Measurements from ENCODE around the gene KCNQ1.
A peak's percentile ranks its signal among the peaks of the same experiment; 100 is the strongest.

The KCNQ1 gene

DNA sequence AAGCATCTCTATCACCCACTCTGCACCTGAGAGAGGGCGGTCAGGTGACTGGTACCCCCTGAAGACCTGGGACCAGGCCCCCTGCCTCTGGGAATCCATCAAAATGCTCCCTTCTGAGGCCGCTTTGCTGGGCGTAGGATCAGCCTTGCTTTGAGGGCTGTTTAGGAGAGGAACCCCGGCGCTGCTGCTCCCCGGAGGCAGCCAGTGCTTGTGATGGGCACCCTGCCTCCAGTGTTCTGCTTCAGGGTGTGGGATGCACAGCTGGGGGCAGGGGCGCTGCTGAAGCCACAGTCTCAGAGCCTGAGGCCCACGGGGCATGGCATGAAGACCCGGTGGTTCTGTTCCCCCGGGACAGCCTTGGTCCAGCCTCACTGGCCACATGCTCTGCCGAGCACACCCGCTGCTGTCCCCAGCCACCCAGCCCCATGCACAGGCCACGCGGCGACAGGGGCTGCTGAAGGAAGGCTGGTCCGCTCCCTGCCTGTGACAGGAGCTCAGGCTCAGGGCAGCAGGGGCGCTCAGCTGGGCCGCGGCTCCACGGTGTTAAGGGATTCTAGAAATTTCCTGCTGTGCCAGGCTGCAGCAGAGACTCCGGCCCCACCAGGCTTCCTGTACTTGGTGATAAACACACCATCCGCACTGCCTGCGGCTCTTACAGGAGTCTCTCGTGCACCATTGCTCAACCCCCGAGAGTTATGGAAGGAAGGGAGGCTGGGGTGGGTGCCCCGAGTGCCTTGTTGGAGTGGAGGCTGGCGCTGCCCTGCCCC, 91.0 kb downstream of the KCNQ1 start:
- no peak for DNase-seq

DNA sequence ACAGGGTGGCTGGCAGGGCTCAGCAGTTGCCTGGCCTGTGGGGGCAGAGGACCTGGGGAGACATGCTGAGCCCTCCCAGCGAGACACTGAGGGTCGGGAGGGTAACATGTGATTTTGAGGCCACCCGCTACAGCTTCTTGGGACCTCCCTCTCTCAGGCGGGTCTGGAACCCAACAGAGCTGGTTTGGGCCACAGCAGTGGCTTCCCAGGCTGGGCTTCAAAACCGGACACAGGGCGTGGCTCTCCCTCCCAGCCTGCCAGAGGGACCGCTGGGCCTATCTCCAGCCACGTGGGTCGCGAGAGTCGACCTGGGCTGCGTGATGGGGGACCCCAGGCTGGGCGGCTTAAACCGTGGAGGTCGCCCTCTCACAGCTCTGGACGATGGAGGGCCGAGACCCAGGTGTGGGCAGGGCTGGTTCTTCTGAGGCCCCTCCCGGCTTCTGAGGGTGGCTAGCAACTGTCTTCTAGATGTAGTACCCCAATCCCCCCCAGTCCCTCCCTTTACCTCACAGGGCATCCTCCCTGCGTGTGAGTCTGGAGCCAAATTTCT, 91.7 kb downstream of the KCNQ1 start:
- no peak for DNase-seq

DNA sequence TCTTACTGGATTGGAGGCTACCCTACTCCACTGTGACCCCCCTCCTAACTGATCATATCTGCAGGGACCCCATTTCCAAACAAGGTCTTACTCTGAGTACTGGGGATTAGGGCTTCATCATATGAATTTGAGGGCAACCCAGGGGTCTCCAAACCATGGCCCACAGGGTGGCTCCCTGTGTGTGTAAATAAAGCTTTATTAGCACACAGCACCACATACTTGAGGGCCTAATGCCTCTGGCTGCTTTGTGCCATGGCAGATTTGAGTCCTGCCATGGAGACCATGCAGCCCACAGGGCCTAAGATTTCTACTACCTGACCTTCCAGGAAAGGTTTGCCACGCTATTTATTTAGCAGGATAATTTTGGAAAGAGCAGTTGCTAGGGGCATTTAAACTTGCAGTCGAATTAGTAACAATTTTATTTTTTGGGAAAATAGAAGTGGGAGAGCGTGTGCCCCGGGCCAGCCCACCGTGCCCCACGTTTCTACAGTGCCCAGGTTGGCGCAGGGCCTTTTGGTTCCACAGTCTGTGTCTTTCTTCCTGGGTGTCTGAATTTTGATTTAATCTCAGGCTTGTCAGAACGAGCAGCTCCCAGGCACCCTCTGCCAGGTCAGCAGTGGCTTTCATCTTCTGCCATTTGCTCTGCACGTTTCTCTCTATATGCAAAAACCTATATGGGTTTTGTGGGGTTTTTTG, 92.3 kb downstream of the KCNQ1 start:
- DNase-seq, result no peak

DNA sequence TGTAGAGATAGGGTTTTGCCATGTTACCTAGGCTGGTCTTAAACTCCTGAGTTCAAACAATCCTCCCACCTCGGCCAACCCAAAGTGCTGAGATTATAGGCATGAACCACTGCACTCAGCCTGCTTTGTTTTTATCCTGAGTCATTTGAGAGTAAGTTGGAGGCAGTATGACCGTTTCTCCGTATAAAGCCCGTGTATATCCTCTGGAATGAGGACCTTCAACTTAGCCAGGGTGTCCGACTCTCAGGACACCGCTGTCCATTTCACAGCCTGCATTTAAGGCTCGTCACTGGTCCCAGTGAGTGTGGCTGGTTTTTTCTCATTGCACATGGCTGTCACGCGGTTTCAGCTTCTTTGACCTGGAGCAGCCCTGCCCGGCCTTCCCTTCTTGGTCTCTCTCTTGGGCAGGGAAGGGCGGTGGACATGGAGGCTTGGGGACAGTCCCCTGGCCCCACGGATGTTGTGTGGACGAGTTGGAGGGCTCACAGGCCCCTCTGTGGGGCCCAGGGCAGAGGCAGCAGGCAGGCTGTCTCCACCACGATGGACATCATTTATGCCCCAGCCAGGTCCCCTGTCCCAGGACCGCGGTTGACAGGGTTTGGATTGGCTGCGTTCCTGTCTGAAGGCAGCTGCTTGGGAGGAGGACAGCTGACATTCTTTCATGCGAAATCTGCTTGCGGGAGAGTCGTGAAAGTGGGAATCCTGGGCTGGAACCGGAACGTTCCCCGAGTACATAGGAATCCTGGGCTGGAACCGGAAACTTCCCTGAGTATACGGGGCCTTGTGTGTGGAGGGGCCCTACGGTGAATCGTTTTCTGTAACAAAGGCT, 93.3 kb downstream of the KCNQ1 start:
- DNase-seq, result no peak

DNA sequence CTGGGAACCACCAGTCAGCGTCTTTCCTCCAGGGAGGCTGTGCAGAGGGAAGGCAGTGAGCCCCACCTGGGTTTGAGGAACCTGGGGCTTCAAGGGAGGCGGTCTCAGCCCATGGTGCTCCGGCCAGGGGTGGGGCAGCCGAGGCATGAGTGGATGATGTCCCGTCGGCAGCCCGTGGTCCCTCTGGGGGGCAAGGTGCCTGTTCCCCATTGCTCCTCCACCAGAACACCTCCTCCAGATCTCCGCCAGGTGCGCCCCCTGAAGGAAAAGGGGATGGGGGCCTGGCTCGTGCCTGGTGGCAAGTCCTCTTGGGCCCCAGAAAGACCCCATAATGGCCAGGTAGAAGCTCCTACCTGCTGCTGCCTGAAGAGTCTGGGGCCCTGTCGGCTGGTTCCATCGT, 94.1 kb downstream of the KCNQ1 start:
- DNase-seq, result no peak

DNA sequence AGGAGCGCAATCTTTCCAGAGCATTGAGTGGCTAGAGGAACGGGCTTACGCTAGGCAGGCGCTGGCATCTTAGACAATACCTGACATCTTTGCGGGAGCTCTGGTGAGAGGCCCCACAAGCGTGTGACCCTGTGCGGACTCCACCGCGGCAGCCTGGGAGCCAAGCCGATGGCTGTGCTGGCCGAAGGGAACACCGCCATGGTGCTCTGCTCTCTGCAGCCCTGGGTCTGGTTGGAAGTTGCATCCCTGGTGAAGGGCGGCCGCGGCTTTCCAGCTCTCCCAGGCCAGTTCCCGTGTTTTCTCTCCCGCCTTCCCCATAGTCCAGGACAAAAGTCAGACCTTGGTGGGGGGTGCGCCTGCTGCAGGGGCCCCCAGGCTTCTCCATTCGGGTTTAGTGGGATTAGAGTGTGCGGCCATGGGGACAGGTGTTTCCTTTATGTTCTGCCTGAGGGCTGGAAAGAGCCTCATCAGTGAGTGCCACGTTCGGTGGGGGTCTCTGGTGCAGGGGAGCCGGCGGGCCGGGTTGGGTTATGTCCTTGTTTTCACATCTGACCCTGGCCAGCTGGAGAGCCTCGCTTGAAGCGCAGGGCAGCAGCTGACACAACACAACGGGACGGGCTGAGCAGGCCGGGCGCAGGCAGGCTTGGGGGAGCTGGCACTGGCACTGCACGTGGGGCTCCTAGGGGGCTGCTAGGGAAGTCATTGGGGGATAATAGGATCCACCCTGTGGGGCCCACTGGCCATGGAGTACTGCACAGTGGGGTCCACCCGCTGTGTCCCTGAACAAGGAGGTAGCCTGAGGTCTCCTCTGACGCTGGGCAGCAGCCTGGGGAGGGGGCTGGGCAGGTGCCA, 94.8 kb downstream of the KCNQ1 start:
- no peak for DNase-seq

DNA sequence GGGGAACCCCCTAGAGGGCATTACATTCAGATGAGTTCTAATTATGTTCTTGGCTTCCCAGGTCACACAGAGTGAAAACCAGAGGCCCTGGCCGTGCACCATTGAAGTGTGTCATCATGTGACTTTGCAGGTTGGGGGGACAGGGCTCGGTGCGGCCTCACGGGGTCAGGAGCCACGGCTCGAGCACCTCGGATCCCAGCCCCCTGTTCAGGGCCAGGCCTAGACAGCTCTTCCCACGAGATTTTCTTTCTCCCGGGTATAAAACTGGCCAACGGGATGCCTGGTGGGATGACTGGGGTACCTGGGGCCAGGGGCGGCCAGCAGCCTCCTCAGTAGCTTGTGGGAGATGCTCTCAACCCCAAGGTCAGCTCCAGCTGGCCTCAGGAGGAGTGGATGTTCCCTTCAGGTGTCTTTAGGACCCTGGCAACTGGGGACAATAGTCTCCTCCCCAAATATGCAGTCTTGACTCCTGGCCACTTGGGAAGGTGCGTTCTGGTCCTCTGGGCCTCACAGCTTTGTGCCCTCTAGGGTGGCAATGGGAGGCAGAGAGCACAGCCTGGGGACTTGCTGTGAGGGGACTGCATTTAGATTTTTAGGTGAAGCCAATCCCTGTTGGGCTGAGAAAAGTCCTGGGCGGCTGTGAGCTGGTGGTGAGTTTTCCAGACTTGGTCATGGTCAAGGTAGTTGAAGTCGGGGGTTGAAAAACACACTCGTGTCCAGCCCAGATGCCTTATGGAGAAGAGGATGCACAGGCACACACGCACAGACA, 95.6 kb downstream of the KCNQ1 start:
- DNase-seq, result no peak

DNA sequence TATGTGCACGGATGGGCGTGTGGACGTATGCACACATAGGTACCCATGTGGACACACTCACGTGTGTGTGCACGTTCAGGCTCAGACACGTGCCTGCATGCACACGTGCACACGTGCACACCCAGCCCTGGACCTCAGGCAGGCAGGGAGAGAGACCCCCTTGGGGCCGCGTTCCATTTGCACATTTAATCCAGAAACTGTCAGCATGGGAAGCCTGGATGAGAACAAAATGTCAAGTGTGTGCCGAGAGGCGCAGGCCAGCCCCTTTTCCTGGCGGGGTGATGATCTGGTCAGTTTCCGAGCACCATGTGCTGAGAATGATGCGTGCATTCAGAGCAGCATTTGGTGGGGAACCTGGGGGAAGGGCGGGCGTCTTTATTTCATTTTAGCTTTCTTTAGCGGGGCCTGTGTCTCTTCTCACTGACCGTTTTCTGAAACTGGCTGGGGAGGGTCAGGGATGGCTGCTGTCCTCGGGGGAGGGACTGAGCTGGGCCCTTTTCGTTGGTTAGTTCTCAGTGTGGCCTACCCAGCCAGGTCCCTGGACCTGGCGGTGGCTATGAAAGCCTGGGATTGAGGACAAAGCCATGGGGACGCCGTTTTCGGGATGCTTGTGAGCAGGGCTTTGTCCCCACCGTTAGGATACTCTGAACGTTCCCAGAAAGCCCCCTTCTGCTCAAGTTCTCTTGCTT, 96.3 kb downstream of the KCNQ1 start:
- no peak for DNase-seq

DNA sequence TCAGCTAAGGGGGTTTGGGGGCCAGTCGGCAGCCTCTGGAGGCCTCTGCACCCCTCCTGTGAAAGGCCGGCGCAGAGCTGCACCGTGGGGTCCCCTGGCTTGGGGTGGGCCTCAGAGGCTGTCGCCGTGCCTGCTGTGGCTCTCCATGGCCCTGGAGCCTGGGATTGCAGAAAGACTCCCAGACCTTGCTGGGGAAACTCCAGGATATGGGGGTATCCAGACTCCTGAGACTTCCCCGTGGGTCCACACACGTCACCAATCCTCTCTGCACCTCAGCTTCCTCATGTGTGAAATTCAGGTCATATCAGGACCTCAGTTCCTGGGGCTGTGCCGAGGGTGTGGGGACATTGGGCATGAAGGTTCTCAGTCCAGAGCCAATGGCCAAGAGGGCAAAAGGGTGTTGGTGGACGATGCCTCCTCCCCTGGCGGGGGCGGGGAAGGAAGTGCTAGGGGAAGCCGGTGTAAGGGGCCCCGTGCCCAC, 97.1 kb downstream of the KCNQ1 start:
- DNase-seq, result no peak

DNA sequence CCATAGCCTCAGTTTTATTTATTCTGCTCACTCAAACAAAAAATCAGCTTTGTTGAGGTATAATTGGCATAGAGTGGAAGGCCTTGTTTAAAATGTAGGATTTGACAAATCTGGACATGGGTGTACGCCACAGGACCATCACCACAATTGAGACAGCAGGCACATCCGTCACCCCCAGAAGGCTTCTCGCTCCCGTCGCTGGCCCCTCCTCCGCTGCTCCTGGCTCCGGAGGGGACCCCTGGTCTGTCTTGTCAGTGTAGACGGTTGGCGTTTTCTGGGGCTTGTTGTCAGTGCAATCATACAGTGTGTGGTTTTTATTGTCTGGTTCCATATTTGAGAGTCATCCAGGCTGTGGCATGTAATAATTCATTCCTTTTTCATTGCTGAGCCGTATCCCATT, 97.6 kb downstream of the KCNQ1 start:
- DNase-seq, result no peak

DNA sequence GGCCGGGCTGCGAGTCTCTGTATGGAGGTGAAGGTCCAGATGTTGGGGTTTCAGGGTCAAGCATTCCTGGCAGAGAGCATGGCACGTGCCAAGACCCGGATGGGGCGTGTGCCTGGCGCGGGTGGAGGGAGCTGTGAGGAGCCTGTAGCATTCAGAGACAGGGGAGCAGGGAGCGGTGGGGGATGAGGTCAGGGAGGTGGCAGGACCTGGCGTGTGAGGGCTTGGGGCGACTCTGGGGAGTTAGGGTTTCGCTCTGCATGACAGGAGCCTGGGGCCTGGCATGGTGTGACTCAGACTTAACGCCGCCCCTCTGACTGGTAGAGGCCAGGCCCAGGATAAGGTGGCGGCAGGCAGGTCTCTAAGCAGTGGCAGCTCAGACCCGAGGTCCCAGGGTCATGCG, 103.0 kb downstream of the KCNQ1 start:
- DNase-seq, result no peak

DNA sequence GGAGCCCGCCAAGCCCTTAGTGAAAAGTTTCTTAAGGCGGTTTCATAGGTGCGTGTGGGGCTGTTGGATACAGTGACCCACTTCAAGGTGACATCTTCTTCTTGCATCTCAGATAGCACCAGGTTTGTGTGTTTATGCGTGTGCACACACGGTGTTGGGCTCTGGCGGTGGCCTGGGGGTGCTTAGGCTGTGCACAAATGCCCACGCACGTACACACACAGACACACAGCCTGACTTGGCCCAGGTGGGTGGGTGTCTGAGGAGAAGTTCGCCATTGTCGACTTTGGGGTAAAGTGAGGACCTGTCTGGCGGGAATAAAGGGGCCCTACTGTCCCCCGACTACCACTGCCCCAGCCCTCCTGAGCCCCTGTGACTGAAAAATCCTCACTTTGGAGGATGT, 103.8 kb downstream of the KCNQ1 start:
- DNase-seq, result no peak

DNA sequence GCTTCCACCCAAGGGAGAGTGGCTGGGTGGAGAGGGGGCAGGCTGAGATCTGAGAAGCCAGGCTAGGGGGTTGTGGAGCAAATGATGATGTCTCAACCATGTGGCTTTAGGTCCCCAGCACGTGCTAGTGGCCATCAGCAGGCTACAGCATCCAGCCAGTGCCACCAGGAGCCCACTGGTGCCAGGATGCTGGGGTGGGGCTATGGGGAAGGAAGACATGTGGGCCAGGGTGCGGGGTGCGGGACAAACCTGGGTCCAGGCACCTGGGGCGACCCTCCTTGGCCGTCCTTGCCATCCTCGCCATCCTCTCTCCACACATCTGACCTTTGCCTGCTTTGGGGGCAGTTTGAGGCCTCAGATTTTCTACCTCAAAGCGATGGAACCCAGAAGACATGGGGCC, 104.3 kb downstream of the KCNQ1 start:
- no peak for DNase-seq

DNA sequence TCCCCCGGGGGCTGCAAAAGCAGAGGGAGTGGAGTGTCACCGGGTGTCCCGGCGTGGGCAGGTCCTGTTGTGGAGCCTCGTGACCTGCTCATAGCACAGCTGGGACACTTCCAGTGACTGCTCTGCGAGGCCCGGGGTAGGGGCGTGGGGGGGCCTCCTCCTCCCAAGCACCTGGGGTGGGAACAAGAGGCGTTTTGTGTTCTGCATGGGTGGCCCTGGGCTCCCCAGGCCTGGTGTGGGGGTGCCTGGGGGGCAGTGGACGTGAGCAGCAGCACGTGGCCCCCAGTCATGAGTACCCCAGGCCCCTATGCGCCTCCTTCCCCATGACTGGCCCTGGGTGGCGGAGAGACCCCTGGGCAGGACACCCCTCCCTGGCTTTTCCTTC, 104.7 kb downstream of the KCNQ1 start:
- no peak for DNase-seq

DNA sequence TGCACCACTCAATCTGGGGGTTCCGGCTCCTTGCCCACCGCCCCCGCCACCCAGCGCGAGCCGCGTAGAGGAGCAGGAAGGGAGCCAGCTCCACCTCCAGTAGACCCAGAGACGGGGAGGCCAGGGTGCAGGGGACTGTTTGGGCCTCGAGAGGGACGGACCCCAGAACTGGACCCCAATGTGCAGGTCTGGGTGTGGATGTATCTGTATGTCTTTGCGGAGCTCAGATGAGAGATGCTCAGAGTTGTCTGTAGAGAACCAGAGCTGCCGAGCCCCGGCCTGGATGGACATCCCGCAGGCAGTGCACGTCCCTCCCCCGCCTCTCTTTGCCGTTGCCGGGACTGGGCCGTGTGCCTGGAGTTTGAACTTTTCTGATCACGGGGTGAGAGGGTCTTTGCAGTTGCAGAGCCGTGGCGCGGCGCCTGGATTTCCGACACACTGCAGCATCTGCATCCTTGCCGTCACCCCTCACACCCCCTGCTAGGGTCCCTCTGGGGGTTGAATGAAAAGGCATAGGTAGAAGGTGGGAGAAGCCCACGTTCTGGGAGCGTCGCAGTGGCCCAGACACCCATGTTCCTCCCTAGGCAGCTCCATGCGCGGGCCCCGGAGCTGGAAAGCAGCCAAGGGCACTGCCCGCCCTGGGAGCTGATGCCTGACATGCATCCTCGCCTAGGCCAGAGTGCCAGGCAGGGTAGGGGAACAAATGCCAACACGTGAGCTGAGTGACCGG, 105.2 kb downstream of the KCNQ1 start:
- peak in 3 of 14 donors; percentile 22 to 36 (median 31) for DNase-seq

DNA sequence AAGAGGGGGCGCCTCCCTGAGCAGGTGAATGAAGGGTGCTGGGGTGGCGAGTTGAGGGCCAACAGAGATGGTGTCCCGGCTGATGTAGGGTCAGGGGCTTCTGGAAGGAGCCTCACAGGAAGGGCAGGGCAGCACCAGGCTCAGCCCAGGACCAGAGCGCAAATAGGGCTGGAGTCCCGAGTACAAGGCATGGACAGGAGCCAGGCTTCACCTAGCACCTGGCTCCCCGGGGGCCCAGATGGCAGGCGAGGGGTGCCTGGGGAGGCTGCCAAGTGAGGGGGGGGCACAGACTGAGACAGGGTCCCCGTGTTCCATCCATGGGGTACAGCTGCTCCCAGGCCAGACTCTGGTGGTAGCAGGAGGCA, 105.8 kb downstream of the KCNQ1 start:
- DNase-seq, result no peak

DNA sequence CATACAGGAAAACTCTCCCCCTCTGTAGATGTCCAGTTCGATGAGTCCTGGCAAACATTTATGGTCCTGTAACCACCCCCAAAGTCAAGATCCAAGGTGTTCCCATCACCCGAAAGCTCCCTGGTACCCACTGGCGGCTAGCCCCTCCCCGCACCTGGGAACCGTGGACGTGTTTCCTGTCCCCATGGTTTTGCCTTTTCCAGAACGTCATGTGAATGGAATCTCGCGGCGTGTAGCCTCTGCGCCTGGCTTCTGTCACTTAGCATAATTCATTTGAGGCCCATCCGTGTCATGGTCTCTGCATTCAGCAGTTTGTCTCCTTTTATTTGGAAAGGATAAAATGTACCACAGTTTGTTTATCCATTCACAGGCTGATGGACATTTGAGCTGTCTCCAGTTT, 106.3 kb downstream of the KCNQ1 start:
- no peak for DNase-seq

DNA sequence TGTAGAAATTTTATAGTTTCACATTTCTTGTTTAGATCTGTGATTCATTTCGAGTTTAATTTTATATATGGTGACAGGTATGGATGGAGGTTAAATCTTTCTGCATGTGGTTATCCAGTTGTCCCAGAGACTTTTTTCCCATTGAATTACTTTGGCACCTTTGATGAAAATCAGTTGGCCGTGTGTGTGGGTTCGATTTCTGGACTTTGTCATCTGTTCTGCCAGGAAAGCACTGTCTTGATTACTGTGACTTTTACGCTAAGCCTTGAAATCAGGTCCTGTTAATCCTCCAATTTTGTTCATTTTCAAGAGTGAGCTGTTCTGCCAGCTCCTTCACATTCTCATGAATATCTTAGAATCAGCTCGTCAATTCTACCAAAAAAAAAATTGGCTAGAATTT, 107.4 kb downstream of the KCNQ1 start:
- DNase-seq, result no peak

DNA sequence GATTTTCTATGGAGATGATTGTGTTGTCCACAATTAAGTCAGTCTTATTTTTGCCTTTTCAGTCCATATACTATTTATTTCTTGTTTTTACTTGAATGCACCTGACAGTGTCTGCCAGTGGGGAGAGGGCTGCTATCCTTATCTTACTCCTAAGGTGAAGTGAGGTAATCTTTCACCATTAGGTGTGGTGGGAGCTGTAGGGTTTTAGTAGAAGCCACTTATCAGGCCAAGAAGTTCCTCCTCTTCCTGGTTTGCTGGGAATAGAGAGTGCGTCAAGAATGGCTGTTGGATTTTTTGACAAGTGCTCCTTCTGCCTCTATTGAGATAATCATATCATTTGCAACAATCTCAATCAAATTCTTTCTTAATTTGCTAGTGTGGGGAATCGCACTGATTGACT, 108.4 kb downstream of the KCNQ1 start:
- no peak for DNase-seq

DNA sequence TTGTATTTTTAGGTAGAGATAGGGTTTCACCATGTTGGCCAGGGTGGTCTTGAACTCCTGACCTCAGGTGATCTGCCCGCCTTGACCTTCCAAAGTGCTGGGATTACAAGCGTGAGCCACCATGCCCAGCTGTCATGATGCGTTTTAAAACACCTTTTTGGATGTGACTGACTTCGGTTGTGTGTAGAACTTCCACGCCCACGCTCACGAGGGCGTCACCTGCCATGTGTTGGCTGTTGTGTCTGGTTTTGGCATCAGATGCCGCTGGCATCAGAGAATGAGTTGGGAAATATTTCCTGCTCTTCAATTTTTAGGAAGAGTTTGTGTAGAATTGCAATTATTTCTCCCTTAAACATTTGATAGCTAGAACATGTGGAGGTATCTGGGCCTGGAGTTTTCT, 109.1 kb downstream of the KCNQ1 start:
- no peak for DNase-seq

All from C1 segment of cervical spinal cord (tissue), 14 donors.